Endothelial cell of umbilical vein (primary cell): ENCODE results near the gene LGI2. TPM values are rescaled to one million over a fixed set of nuclear protein-coding genes. Genes with fewer than 3 reads are reported as not detected.

Experiments used
- BruUV-seq: library from RNA; stranded (reverse); fragments of 400-500 nt; replicated peaks from 2 replicates; lab custom pipeline; 2021; lab: Mats Ljungman, UMichigan
- CTCF ChIA-PET: fragments of 300-600, 350-600 bp; sonication (Branson Sonifier 250); formaldehyde crosslinking; loops from one replicate; lab custom pipeline; 2021; ENCODE audit warnings: antibody characterized with exemption, inconsistent platforms; lab: Charles Lee
- POLR2A ChIA-PET: fragments of 300-600, 350-600 bp; sonication (Branson Sonifier 250); formaldehyde crosslinking; loops from one replicate; lab custom pipeline; 2021; ENCODE audit warnings: antibody characterized with exemption, inconsistent platforms; lab: Charles Lee
- DNase-seq: peaks from one replicate; pipeline ENCODE4 v3.0.0-alpha.2; 2011; ENCODE audit warnings: low read depth, low spot score
- FAIRE-seq: peaks from 2 replicates; lab custom pipeline; 2011; peaks lifted over from hg19 to GRCh38; lab: Jason Lieb, UNC
- H2AFZ ChIP-seq: 2 replicates; pipeline ENCODE4 v1.6.0; 2012; ENCODE audit warnings: low read depth, low read length, control low read depth, inconsistent platforms
- H3K27ac ChIP-seq: 2 replicates; pipeline ENCODE4 v1.5.1; 2011; ENCODE audit warnings: low read depth, mild to moderate bottlenecking, control low read depth, low read length, moderate library complexity; ENCODE audit not compliant: insufficient read depth
- H3K27me3 ChIP-seq, 2 experiments: 2 replicates each; pipeline versions ENCODE4 v1.6.0 to v1.6.1; 2011; ENCODE audit warnings: low read length in 2 of 2, mixed read lengths in 1 of 2; ENCODE audit not compliant: control insufficient read depth in 2 of 2, insufficient read depth in 2 of 2
- H3K36me3 ChIP-seq, 2 experiments: 2 replicates in 1 of 2; 3 replicates in 1 of 2; pipeline ENCODE4 v1.5.1; 2011; ENCODE audit warnings: low read length in 2 of 2, mild to moderate bottlenecking in 1 of 2, moderate library complexity in 1 of 2; ENCODE audit not compliant: control insufficient read depth in 2 of 2, insufficient read depth in 2 of 2; ENCODE audit errors: extremely low read depth in 1 of 2
- H3K4me1 ChIP-seq: 3 replicates; pipeline ENCODE4 v1.5.1; 2011; ENCODE audit warnings: mild to moderate bottlenecking, low read length; ENCODE audit not compliant: control insufficient read depth, insufficient read depth; ENCODE audit errors: extremely low read depth
- H3K4me2 ChIP-seq: 2 replicates; pipeline ENCODE4 v1.6.1; 2011; ENCODE audit warnings: low read length, control low read depth, mixed read lengths; ENCODE audit not compliant: insufficient read depth
- H3K4me3 ChIP-seq, 3 experiments: fragments of 200-600 bp in 1 of 3; sonication (generic), shearing (Covaris generic) in 1 of 3; replicated peaks in 1 of 3; 2 replicates each; pipeline ENCODE4 v1.5.1; 2011 to 2016; ENCODE audit warnings: control low read depth in 3 of 3, low read length in 3 of 3, mild to moderate bottlenecking in 2 of 3, inconsistent platforms in 1 of 3, low read depth in 1 of 3, moderate library complexity in 1 of 3; ENCODE audit not compliant: insufficient read depth in 1 of 3
- H3K79me2 ChIP-seq: 2 replicates; pipeline ENCODE4 v1.6.0; 2012; ENCODE audit warnings: low read length, inconsistent platforms; ENCODE audit not compliant: control insufficient read depth, insufficient read depth
- H3K9ac ChIP-seq: replicated peaks from 2 replicates; pipeline ENCODE3; 2011; ENCODE audit warnings: low read length, control low read depth; ENCODE audit not compliant: insufficient read depth; ENCODE audit errors: extremely low read depth
- H3K9me1 ChIP-seq: replicated peaks from 3 replicates; pipeline ENCODE4 v1.6.0; 2011; ENCODE audit warnings: mild to moderate bottlenecking, low read length; ENCODE audit not compliant: control insufficient read depth, insufficient read depth; ENCODE audit errors: extremely low read depth
- H3K9me3 ChIP-seq: replicated peaks from 2 replicates; pipeline ENCODE4 v1.5.1; 2012; ENCODE audit warnings: low read length, inconsistent platforms; ENCODE audit not compliant: control insufficient read depth, insufficient read depth
- H4K20me1 ChIP-seq: replicated peaks from 2 replicates; pipeline ENCODE3; 2011; ENCODE audit warnings: mild to moderate bottlenecking, low read length; ENCODE audit not compliant: control insufficient read depth, insufficient read depth; ENCODE audit errors: extremely low read depth
- CTCF ChIP-seq, 2 donors: IDR thresholded peaks; 1 replicate in 1 of 2; 2 replicates in 1 of 2; pipeline ENCODE4 v1.5.1; 2011; ENCODE audit warnings: low read length in 2 of 2, mild to moderate bottlenecking in 2 of 2, moderate library complexity in 2 of 2, control low read depth in 1 of 2, inconsistent platforms in 1 of 2, low read depth in 1 of 2; ENCODE audit not compliant: insufficient read depth in 1 of 2; ENCODE audit errors: extremely low read depth in 1 of 2
- EZH2 ChIP-seq: IDR thresholded peaks from 2 replicates; pipeline ENCODE4 v1.6.1; 2012; ENCODE audit warnings: borderline replicate concordance, low read depth, mild to moderate bottlenecking, moderate library complexity, low read length, inconsistent platforms; ENCODE audit not compliant: severe bottlenecking
- FOS ChIP-seq: IDR thresholded peaks from 2 replicates; pipeline ENCODE4 v1.6.1; 2011; ENCODE audit warnings: mild to moderate bottlenecking, low read length, moderate library complexity, borderline replicate concordance; ENCODE audit not compliant: insufficient read depth
- GATA2 ChIP-seq: IDR thresholded peaks from 2 replicates; pipeline ENCODE4 v1.7.0; 2011; ENCODE audit warnings: low read depth, mild to moderate bottlenecking, moderate library complexity, mixed read lengths, low read length; ENCODE audit not compliant: insufficient read length, insufficient read depth
- JUN ChIP-seq: IDR thresholded peaks from 2 replicates; pipeline ENCODE4 v1.6.1; 2011; ENCODE audit warnings: borderline replicate concordance, low read depth; ENCODE audit not compliant: insufficient read length, insufficient read depth
- MAX ChIP-seq: IDR thresholded peaks from 2 replicates; pipeline ENCODE4 v1.6.1; 2011; ENCODE audit not compliant: insufficient read depth, insufficient read length
- MYC ChIP-seq: IDR thresholded peaks from one replicate; pipeline ENCODE4 v1.6.1; 2011; ENCODE audit warnings: mild to moderate bottlenecking, low read depth, low read length
- POLR2A ChIP-seq: IDR thresholded peaks from 2 replicates; pipeline ENCODE4 v1.6.1; 2012; ENCODE audit warnings: low read depth, mild to moderate bottlenecking, control low read depth, low read length
- POLR2AphosphoS5 ChIP-seq: IDR thresholded peaks from 2 replicates; pipeline ENCODE4 v1.6.1; 2012; ENCODE audit warnings: low read depth, mild to moderate bottlenecking, control low read depth, low read length, moderate library complexity; ENCODE audit not compliant: insufficient read depth
- dilution Hi-C: fragments of 300-500 bp; cut with MboI; formaldehyde crosslinking; loops from one replicate; pipeline ENCODE4 v1.15.0; 2019; ENCODE audit warnings: low sequenced_read_pairs; ENCODE audit not compliant: extremely low pct_ligation_motif_present
- intact Hi-C: fragments of 100-400 bp; cut with micrococcal nuclease; formaldehyde crosslinking; loops from one replicate; pipeline ENCODE4 v1.10.0; 2022
- polyA plus RNA-seq, 4 experiments: library from polyadenylated mRNA; depleted of rRNA in 3 of 4; stranded (reverse) in 3 of 4; unstranded in 1 of 4; fragments of >200 nt; gene quantifications; 2 replicates each; pipeline versions ENCODE4 v1.2.1 to v1.2.3, GENCODE V29; 2011 to 2012; ENCODE audit warnings: missing spikeins in 1 of 4
- total RNA-seq: library from RNA; stranded (reverse); gene quantifications from 2 replicates; pipeline ENCODE4 v1.2.3, GENCODE V29; 2021

The LGI2 gene
- total and polyA plus RNA-seq, 2 donors (not counting 3 experiments of a cell fraction or from before 2014, with no cell fraction given): not detected

- no peak overlapping the region for H3K4me2 ChIP-seq
- no peaks in the 10 kb centered on the region for H3K9me1 ChIP-seq
- peaks cover 0 to 2% of the 10 kb centered on the region in 2 experiments for H3K27me3 ChIP-seq
- H4K20me1 ChIP-seq: no peaks in the 10 kb centered on the region
- TF ChIP-seq POLR2A (no peak), MAX (no peak), FOS (no peak), GATA2 (no peak), POLR2AphosphoS5 (no peak), JUN (no peak), MYC (no peak), EZH2 (no peak), CTCF (IDR thresholded peaks at IDR 0.05; ENCODE audit: extremely low read depth in 1 of 2, insufficient read depth in 1 of 2, low read depth in 1 of 2, low read length in 2 of 2) (no peak)
- DNase-seq: no peak
- H3K9me3 ChIP-seq: no peaks in the 10 kb centered on the region
- no peak overlapping the region for H3K27ac ChIP-seq
- H2AFZ ChIP-seq: no peak overlapping the region
- CTCF ChIA-PET: interaction anchor here (0.8 to 3.6 kb wide), 54 partner anchors 9 to 510 kb away, joined by 3 to 114 read pairs (median 5); partner anchors contain the start of genes CCDC149, DHX15, PI4K2B and SEPSECS
- dilution Hi-C loops: no loop called here
- FAIRE-seq: no peak
- no peaks in the 10 kb centered on the region for H3K36me3 ChIP-seq
- H3K4me1 ChIP-seq: peaks cover 17% of the 10 kb centered on the region
- no peak overlapping the region for H3K9ac ChIP-seq
- H3K79me2 ChIP-seq: no peaks in the 10 kb centered on the region
- BruUV-seq: no TSS peak
- POLR2A ChIA-PET: interaction anchor here (1.0 kb wide), 1 partner anchor 23 kb away, joined by 3 read pairs; no protein-coding TSS in a partner anchor
- intact Hi-C loops: loop anchor here (1.0 to 2.0 kb wide), 5 partner anchors 22 to 492 kb away; partner anchors contain the start of gene SEPSECS
- no peak overlapping the region for H3K4me3 ChIP-seq
Measured at GRCh38 chr4:24980740-24981139, 50.0 kb downstream of the LGI2 start.
